ENCODE results near the gene FHIT.

DNA sequence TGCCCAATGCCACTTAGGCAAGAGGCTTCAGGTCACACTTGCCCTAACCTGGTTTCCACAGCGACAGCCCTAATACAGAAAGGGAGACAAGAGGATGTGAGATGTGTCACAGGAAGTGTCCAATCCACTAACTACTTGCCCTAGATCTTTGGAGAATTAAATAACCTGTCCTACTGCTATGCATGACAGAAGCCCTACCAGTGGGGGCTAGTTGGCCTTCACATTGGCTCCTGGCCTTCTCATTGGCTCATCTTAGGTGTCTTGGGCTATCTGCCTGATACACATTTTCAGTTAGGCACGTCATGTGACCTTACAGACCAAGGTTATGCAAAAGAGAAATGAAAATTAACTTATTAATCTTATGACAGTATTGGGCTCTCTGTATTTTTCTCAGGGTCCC lies 449.9 kb downstream of the FHIT start:
- TF ChIP-seq CTCF (IDR thresholded peaks at IDR 0.05; ENCODE audit: poor library complexity): no peak
- TF ChIP-seq EZH2 (IDR thresholded peaks at IDR 0.05; ENCODE audit: borderline replicate concordance): no peak

Data from hepatocyte (in vitro differentiated cells).